ENCODE data around the gene PRKG1. TPM values are rescaled to one million over a fixed set of nuclear protein-coding genes. Genes with fewer than 3 reads are reported as not detected.

Gene PRKG1
- polyA plus RNA-seq, 1 donor from 2014 or later = 0.36 TPM

DNA sequence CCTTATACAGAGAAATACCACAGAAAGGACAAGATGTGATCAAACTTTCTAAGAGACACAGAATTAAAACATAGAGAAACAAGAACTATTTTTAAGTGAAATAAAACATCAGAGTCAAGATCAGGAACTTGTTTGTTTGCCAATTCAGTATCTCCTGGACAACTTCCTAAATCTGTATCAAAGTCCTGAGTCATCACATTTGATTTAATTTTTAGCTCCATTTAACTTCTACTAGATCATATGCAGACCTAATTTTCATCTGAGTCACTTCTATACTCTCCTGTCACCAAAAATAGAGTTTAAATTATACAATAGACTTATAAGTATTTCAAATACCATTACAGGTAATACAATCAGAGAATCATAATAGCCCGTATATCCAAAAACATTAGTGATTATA, 268.1 kb downstream of the PRKG1 start:
- Mint-ChIP-seq H3K4me3 (no peak overlapping the region), H3K4me1 (no peaks in the 10 kb centered on the region), H3K36me3 (no peaks in the 10 kb centered on the region), H3K27ac (no peak overlapping the region), H3K9me3 (peaks cover 2 to 10% (median 4%) of the 10 kb centered on the region in 3 donors), H3K27me3 (no peaks in the 10 kb centered on the region)

DNA sequence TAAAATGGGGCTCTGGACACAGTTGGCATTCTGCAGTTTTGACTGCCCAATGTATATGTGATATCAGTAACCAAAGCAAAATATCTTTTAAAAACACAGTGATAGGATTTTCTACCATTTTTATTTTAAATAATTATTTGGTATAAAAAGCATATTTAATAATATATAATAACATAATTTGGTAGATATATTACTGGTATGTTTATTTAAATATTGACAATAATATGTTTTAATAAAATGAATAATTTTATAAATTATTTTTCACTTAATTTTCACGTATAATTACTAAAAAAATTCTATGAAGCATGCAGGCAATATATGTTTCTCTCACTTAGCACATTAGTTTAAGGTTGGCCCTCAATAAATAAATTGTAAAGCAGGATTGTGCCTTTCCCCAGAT, 269.1 kb downstream of the PRKG1 start:
- Mint-ChIP-seq H3K27ac (no peak overlapping the region), H3K27me3 (no peaks in the 10 kb centered on the region), H3K4me3 (no peak overlapping the region), H3K4me1 (no peaks in the 10 kb centered on the region), H3K36me3 (no peaks in the 10 kb centered on the region), H3K9me3 (peaks cover 2 to 10% (median 4%) of the 10 kb centered on the region in 3 donors)

DNA sequence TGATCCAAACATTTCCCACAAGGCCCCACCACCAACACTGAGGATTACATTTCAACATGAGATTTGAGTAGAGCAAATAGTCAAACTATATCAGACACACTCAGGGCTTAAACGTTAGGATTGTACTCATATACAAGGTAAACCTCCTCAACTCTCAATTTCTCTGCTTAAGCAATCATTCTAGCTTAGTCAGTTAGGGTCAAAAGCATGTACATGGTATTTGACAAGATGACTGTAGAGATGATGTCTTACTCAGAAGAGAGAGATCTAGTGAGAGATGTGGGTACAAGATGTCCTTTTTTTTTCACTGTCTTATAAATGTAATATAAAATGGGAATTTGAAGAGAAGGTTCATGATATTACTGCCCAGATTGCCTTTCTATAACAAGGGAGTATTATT, 270.1 kb downstream of the PRKG1 start:
- Mint-ChIP-seq H3K27ac (no peak overlapping the region), H3K4me3 (no peak overlapping the region), H3K36me3 (no peaks in the 10 kb centered on the region)

DNA sequence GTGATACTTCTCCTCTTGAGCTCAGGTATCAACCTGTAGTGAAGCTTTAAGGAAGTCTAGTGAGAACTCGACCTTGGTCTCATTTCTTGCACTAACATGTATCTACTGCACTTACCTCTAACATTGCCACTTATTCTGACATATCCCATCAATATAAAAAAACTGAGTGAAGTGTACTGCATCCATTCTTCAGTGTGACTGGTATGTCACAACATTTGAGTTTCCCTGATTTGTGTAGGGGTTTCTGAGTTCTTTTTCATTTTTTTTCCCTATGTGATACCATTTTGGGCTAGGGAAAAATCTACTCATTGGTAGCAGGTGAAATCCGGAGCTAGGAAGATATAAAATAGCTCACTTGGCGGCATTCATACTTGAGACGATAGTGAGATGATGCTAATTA, 274.3 kb downstream of the PRKG1 start:
- H3K27me3 Mint-ChIP-seq = no peaks in the 10 kb centered on the region
- H3K36me3 Mint-ChIP-seq = no peaks in the 10 kb centered on the region
- peaks cover 0 to 2% (median 0%) of the 10 kb centered on the region in 3 donors for H3K4me1 Mint-ChIP-seq
- peak overlapping the region in 1 of 4 donors; percentile 15 for H3K4me3 Mint-ChIP-seq
- H3K27ac Mint-ChIP-seq = no peak overlapping the region
- H3K9me3 Mint-ChIP-seq = peaks cover 0 to 4% (median 0%) of the 10 kb centered on the region in 3 donors

More for the DNA sequence above, 270.1 kb downstream of the PRKG1 start:
- Mint-ChIP-seq H3K27me3 (no peaks in the 10 kb centered on the region), H3K9me3 (peaks cover 2 to 10% (median 4%) of the 10 kb centered on the region in 3 donors), H3K4me1 (no peaks in the 10 kb centered on the region)

DNA sequence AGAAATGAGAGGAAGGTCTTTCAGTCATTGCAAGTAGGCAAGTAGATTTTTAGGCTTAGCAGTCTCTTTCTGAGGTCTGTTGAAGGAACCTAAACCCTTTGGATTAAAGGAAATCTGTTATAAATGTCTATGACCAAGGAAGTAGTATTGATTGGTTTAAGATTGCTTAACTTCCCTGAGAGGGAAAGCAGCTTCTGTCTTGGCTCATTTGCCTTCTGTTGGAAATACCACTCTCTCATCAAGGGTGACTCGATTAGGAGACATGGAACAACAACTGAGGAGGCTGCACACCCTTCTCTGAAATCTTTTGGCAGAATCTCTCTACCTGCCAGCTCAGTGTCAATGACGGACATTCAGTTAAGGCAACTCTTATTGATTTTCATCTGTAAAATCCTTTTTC, 282.9 kb downstream of the PRKG1 start:
- Mint-ChIP-seq H3K27me3 (no peaks in the 10 kb centered on the region), H3K4me3 (no peak overlapping the region), H3K4me1 (no peaks in the 10 kb centered on the region), H3K36me3 (no peaks in the 10 kb centered on the region), H3K9me3 (no peaks in the 10 kb centered on the region), H3K27ac (no peak overlapping the region)

DNA sequence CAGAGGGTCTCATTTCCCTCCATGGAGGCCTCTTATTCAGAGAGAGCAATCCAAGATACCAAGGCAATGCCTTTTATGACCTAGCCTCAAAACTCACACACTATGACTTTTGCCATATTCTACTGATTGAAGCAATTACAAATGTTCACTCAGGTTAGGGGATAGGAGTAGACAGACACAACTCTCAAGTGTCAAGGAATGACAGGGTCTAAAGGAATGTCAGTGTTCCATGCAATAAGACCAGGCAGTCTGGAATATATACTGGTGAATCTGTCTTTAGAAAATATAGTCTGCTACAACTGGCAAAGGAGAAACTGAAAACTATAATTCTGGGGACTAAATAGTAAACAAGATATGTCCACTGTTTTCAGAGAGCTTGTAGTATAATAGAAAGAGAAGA, 283.9 kb downstream of the PRKG1 start:
- H3K4me1 Mint-ChIP-seq = no peaks in the 10 kb centered on the region
- no peaks in the 10 kb centered on the region for H3K27me3 Mint-ChIP-seq
- H3K27ac Mint-ChIP-seq = no peak overlapping the region
- H3K9me3 Mint-ChIP-seq = no peaks in the 10 kb centered on the region
- H3K4me3 Mint-ChIP-seq = no peak overlapping the region
- H3K36me3 Mint-ChIP-seq = no peaks in the 10 kb centered on the region

DNA sequence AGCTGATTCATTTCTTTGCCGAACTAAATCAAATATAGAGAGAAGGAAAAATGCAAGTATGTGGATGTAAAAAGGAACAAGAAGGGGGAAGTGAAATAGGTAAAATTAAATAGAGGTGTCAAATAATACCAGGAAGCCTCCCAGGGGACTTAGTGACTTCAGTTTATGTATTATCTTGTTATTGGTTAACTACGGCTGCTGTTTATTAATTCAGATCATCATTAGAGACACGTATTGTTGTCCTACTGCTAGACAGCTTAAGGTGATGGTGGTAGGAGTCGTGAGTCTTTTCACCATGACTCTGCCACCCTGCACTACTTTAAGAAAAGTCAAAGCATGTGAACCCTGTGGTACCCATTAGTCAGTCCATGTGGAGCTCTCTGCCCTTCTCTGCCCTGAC, 289.1 kb downstream of the PRKG1 start:
- peaks cover 3% of the 10 kb centered on the region for H3K27me3 Mint-ChIP-seq

DNA sequence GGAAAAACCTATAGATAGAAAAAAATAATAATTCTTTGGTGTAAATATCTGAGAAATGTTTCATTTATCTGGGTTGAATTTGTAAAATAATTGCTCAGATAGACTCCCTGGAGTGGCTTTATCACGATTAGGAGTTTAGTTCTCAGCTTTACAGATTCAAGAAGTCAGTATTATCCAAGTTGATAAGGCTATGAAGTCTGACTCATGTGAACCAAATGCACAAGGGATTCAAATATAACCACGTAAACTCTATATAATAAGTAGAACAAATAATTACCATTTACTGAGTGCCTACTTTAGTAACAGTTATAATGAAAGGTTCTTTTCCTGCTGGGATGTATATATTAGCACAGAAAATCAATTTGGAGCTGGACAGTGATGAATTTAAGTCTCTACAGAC, 290.4 kb downstream of the PRKG1 start:
- Mint-ChIP-seq H3K4me1 (no peaks in the 10 kb centered on the region), H3K27ac (no peak overlapping the region), H3K27me3 (peaks cover 3% of the 10 kb centered on the region), H3K36me3 (no peaks in the 10 kb centered on the region), H3K9me3 (peaks cover 0 to 2% (median 0%) of the 10 kb centered on the region in 3 donors), H3K4me3 (no peak overlapping the region)

More for the DNA sequence above, 289.1 kb downstream of the PRKG1 start:
- H3K4me1 Mint-ChIP-seq = no peaks in the 10 kb centered on the region
- no peak overlapping the region for H3K27ac Mint-ChIP-seq
- H3K36me3 Mint-ChIP-seq = no peaks in the 10 kb centered on the region
- no peak overlapping the region for H3K4me3 Mint-ChIP-seq
- H3K9me3 Mint-ChIP-seq = peaks cover 0 to under 1% (median 0%) of the 10 kb centered on the region in 3 donors

DNA sequence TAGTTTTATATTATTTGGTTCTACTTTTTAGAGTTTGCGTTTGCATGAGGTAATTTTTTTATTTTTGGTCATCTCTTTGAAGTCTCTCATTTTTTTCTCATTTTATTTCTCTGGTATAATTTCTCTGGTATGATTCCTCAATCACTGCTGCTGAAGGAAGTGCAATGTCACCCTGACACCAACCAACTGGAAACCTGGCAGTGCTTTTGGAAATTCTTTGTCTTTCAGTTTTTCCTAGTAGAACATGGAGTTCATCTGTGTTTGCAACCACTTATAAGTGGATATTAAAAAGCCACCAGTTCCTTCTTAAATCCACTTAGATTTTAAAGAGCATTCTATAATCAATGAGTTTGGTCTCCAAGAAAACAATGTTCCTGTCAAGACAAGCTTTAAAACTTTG, 291.8 kb downstream of the PRKG1 start:
- no peaks in the 10 kb centered on the region for H3K36me3 Mint-ChIP-seq
- peaks cover 3% of the 10 kb centered on the region for H3K27me3 Mint-ChIP-seq
- H3K9me3 Mint-ChIP-seq = peaks cover 0 to 2% (median 0%) of the 10 kb centered on the region in 3 donors
- no peak overlapping the region for H3K27ac Mint-ChIP-seq
- H3K4me3 Mint-ChIP-seq = no peak overlapping the region
- H3K4me1 Mint-ChIP-seq = no peaks in the 10 kb centered on the region

DNA sequence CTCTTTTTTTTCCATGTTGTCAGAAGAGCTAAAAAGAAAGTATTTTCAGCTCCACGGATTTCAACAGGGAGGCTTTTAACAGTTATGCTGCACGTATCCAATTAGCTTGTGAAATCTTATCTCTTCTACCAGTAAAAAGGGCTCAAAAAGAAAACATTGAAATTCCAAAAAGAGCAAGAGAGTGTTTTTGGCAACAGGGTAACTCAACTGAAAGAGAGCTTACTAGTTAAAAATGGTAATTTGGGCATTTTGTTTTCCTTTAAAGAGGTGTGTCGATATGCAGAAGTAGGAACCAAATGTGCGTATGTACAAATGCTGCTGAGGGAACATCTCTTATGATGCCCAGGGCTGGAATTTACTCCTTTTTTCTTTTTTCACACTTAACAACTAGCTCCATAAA, 292.8 kb downstream of the PRKG1 start:
- Mint-ChIP-seq H3K9me3 (peaks cover 0 to 2% (median 0%) of the 10 kb centered on the region in 3 donors), H3K4me1 (no peaks in the 10 kb centered on the region), H3K27ac (no peak overlapping the region), H3K36me3 (no peaks in the 10 kb centered on the region), H3K4me3 (no peak overlapping the region), H3K27me3 (peaks cover 3% of the 10 kb centered on the region)

DNA sequence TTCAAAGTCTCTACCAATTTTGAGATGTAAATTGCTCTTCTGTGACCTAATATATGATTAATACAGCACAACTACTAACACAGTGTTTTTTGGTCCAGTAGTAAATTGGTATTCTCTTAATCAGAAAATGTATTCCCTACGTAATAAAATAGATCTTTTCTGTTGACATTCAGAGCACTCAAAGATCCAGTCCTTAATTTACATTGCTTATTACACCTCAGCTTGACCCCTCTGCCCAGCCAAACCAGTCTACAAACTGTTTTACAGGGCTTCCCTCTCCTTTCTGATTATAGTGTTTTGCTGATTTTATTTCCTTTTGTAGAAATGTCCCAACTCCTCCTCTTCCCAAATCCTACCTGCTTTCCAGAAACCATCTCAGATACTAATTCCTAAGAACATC, 293.4 kb downstream of the PRKG1 start:
- Mint-ChIP-seq H3K27me3 (peaks cover 3% of the 10 kb centered on the region), H3K9me3 (peaks cover 0 to 2% (median 0%) of the 10 kb centered on the region in 3 donors)

DNA sequence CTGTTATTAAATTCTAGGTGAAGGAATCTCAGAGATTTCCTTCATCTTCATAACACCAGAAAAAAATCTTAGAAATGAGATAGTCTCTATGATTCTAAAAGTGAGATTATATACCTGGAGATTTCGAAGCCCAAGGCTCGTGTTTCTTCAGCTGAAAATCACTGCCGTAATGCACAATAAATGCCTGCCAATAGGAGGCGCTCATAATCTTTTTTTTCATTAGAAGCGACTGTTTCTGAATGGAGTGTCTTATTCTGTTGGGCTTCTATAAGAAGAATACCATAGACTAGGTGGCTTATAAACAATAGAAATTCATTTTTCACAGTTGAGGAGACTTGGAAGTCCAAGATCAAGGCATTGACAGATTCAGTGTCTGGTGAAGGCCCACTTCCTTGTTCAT, 294.7 kb downstream of the PRKG1 start:
- H3K27ac Mint-ChIP-seq = no peak overlapping the region
- H3K36me3 Mint-ChIP-seq = no peaks in the 10 kb centered on the region
- H3K4me3 Mint-ChIP-seq = peak overlapping the region in 1 of 4 donors; percentile 2
- H3K27me3 Mint-ChIP-seq = peaks cover 3% of the 10 kb centered on the region
- peaks cover 0 to 3% (median 0%) of the 10 kb centered on the region in 3 donors for H3K9me3 Mint-ChIP-seq
- H3K4me1 Mint-ChIP-seq = no peaks in the 10 kb centered on the region

More for the DNA sequence above, 293.4 kb downstream of the PRKG1 start:
- H3K4me1 Mint-ChIP-seq = no peaks in the 10 kb centered on the region
- H3K4me3 Mint-ChIP-seq = no peak overlapping the region
- H3K36me3 Mint-ChIP-seq = no peaks in the 10 kb centered on the region
- no peak overlapping the region for H3K27ac Mint-ChIP-seq

DNA sequence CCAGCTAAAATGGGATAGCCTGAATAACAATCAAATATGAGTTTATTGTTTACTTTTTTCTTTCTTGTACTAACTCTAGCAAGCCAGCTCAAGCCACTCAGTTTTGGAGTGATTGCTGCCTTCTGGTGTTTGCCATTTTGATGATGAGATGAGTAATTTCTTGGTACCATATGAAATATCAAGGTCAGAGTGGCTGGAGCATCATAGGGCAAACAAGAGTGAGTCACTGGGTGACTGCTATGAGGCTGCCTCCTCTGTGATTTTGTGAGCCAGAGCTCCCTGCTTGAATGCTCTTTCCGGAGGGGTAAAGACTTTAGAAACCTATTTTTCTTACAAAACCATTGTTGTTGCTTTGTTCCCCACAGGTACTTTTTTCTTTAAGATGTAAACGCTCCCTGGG, 295.6 kb downstream of the PRKG1 start:
- no peaks in the 10 kb centered on the region for H3K36me3 Mint-ChIP-seq
- peaks cover 0 to 3% (median 0%) of the 10 kb centered on the region in 3 donors for H3K9me3 Mint-ChIP-seq
- no peak overlapping the region for H3K4me3 Mint-ChIP-seq
- H3K27ac Mint-ChIP-seq = no peak overlapping the region
- no peaks in the 10 kb centered on the region for H3K4me1 Mint-ChIP-seq
- H3K27me3 Mint-ChIP-seq = peaks cover 3% of the 10 kb centered on the region

DNA sequence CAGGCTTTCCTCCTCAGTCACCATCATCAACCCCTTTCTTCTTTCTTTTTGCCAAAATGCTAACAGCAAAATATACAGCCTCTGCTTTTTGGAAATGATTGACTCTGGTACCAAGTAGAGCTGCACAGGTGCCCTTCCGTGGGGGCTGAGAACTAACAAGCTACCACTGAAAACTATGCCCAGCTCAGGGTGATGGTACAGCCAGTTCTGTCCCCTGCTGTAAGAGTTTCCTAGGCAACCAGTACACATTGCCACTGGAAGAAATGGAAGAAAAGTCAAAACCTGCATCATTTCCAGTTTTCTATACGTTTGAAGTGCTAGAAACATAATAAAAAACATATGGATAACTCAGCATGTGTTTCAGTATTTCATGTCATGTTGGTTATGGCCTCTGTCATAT, 297.5 kb downstream of the PRKG1 start:
- H3K4me3 Mint-ChIP-seq = no peak overlapping the region
- no peak overlapping the region for H3K27ac Mint-ChIP-seq
- H3K9me3 Mint-ChIP-seq = peaks cover 0 to 3% (median 0%) of the 10 kb centered on the region in 3 donors
- H3K27me3 Mint-ChIP-seq = peaks cover 3% of the 10 kb centered on the region
- no peaks in the 10 kb centered on the region for H3K36me3 Mint-ChIP-seq
- H3K4me1 Mint-ChIP-seq = no peaks in the 10 kb centered on the region

DNA sequence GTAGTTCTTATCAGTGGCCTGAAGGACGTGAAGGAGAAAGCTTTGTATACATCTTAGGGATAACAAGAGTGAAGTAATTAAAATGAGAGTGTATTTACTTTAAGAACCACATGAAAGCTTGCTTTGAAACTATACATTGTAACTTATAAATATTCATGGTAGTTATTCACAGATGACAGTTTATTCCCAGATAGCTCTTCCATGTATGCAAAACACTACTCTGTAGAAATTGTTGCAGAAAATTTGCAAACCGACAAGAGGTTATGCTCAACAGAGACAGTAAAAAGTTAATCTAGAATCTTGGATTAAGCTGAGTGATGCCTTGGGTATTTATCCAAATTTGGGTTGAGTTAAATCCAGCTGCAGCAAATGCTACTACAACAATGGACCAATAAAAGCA, 301.5 kb downstream of the PRKG1 start:
- Mint-ChIP-seq H3K27ac (no peak overlapping the region), H3K4me3 (no peak overlapping the region), H3K4me1 (no peaks in the 10 kb centered on the region), H3K27me3 (no peaks in the 10 kb centered on the region), H3K36me3 (no peaks in the 10 kb centered on the region), H3K9me3 (peaks cover 0 to 2% (median 0%) of the 10 kb centered on the region in 3 donors)

DNA sequence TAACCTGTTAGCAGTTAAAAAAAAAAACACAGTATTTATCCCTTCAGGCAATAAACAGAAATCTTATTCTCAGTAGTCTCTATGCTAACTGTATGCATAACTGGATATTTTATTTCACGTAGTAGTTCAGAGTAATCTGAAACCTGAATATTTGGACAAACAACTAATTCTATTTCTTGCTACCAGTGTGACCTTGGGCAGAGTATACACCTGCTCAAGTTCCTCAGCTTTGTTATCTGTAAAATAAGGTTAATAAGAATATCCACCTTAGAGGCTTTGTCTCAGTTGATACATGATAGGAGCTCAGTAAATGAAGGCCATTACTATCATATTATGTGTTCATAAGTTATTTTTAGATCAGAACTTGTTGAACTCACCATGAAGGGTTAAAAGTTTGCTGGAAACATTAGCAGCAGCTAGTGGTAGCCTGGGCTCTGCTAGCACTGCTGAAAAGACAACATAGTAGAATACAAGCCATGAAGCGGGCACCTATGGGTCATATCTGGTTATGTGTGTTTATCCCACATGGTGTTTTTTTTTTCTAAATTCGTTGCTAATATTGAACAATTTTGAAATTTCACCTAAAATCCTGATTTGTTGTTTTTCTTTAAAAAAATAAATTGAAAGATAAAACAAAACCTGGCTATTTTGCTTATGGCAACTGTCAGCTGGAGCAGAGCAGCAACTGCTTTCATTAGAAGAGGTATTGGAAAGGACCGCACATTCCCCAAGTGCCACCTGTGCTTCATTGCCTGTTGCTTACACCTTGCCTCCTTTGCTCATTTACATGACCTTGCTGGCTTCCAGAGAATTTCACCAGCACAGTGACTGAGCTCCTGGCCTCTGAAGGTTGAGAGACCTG, 303.0 kb downstream of the PRKG1 start:
- H3K4me3 Mint-ChIP-seq = no peak overlapping the region
- H3K27me3 Mint-ChIP-seq = no peaks in the 10 kb centered on the region
- no peak overlapping the region for H3K27ac Mint-ChIP-seq
- no peaks in the 10 kb centered on the region for H3K4me1 Mint-ChIP-seq
- peaks cover 0 to 2% (median 0%) of the 10 kb centered on the region in 3 donors for H3K9me3 Mint-ChIP-seq
- H3K36me3 Mint-ChIP-seq = no peaks in the 10 kb centered on the region

All from IgD-negative memory B cell (primary cell).